ENCODE results near the gene SDC1. TPM values are rescaled to one million over a fixed set of nuclear protein-coding genes. Genes with fewer than 3 reads are reported as not detected.

SDC1 gene
- polyA plus RNA-seq, 1 experiment: 42.0 TPM

- no peaks in the 10 kb centered on the region for H3K36me3 ChIP-seq (ENCODE audit: control insufficient read depth, insufficient read depth, low read length)
- no peak overlapping the region for H3K4me3 ChIP-seq (ENCODE audit: low read depth, low read length)
- CTCF ChIA-PET: no interaction called here
- H3K27me3 ChIP-seq (ENCODE audit: control insufficient read depth, insufficient read depth, low read length): no peaks in the 10 kb centered on the region
- POLR2A ChIA-PET: no interaction called here
- TF ChIP-seq, protein P1, sequence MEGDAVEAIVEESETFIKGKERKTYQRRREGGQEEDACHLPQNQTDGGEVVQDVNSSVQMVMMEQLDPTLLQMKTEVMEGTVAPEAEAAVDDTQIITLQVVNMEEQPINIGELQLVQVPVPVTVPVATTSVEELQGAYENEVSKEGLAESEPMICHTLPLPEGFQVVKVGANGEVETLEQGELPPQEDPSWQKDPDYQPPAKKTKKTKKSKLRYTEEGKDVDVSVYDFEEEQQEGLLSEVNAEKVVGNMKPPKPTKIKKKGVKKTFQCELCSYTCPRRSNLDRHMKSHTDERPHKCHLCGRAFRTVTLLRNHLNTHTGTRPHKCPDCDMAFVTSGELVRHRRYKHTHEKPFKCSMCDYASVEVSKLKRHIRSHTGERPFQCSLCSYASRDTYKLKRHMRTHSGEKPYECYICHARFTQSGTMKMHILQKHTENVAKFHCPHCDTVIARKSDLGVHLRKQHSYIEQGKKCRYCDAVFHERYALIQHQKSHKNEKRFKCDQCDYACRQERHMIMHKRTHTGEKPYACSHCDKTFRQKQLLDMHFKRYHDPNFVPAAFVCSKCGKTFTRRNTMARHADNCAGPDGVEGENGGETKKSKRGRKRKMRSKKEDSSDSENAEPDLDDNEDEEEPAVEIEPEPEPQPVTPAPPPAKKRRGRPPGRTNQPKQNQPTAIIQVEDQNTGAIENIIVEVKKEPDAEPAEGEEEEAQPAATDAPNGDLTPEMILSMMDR (IDR thresholded peaks at IDR 0.05; ENCODE audit: insufficient read depth, low read depth, low read length): no peak
- DNase-seq (ENCODE audit: low read depth): no peak
Measured at GRCh38 chr2:20153131-20153851, 71.6 kb downstream of the SDC1 start.

- CTCF ChIA-PET: no interaction called here
- no peak for DNase-seq (ENCODE audit: low read depth)
- Histone ChIP-seq H3K4me3 (ENCODE audit: low read depth, low read length) (no peak overlapping the region), H3K27me3 (ENCODE audit: control insufficient read depth, insufficient read depth, low read length) (no peaks in the 10 kb centered on the region), H3K36me3 (ENCODE audit: control insufficient read depth, insufficient read depth, low read length) (no peaks in the 10 kb centered on the region)
- POLR2A ChIA-PET: interaction anchor here (0.6 kb wide), 1 partner anchor 10 kb away, joined by 4 read pairs; no protein-coding TSS in a partner anchor
- TF ChIP-seq, protein P1 (IDR thresholded peaks at IDR 0.05; ENCODE audit: insufficient read depth, low read depth, low read length): no peak
Measured at GRCh38 chr2:20150806-20151571, 73.9 kb downstream of the SDC1 start.

Small RNA genes within 50 kb of the gene (small RNA-seq; reads per million reads assigned to genes)
- not detected for gene RN7SL140P (ENCODE audit: insufficient read length, low read depth, low replicate concordance)
- not detected for gene RNU6-961P (ENCODE audit: insufficient read length, low read depth, low replicate concordance)
- gene RNU7-113P (ENCODE audit: insufficient read length, low read depth, low replicate concordance): not detected

Other genes with a start within 250 kb of the SDC1 start
- 2.5 and 5.1 TPM in 2 replicates for gene WDR35, start 235.0 kb downstream of the SDC1 start, polyA plus RNA-seq (2011; rRNA removed)
- 0.92 and 0.97 TPM in 2 replicates for gene MATN3, start 212.5 kb downstream of the SDC1 start, polyA plus RNA-seq (2011; rRNA removed)
- gene LAPTM4A, start 173.5 kb downstream of the SDC1 start, polyA plus RNA-seq (2011; rRNA removed): 379 and 855 TPM in 2 replicates
- 39.7 and 51.1 TPM in 2 replicates for gene PUM2, start 125.7 kb upstream of the SDC1 start, polyA plus RNA-seq (2011; rRNA removed)
- 76.7 and 87.2 TPM in 2 replicates for gene RHOB, start 221.9 kb upstream of the SDC1 start, polyA plus RNA-seq (2011; rRNA removed)